PC-3 (cell line): ENCODE results near the gene SLC25A25. TPM values are rescaled to one million over a fixed set of nuclear protein-coding genes. Genes with fewer than 3 reads are reported as not detected.

ENCODE experiments used
- ATAC-seq: fragments of 200-7000 bp; cut with Tn5 transposase; 2 replicates; pipeline ENCODE4 v1.9.1; 2020; ENCODE audit warnings: mild to moderate bottlenecking, moderate library complexity
- BruUV-seq: library from RNA; stranded (reverse); fragments of 400-500 nt; replicated peaks from 2 replicates; lab custom pipeline; 2021; lab: Mats Ljungman, UMichigan
- CTCF ChIA-PET: fragments of 300-600 bp; sonication (Branson Sonifier 250); formaldehyde crosslinking; loops from one replicate; lab custom pipeline; 2022; ENCODE audit warnings: antibody characterized with exemption; lab: Charles Lee
- POLR2A ChIA-PET: fragments of 300-600 bp; sonication (Branson Sonifier 250); formaldehyde crosslinking; loops from one replicate; lab custom pipeline; 2022; ENCODE audit warnings: antibody characterized with exemption; ENCODE audit not compliant: unreplicated experiment; lab: Charles Lee
- DNase-seq: peaks from one replicate; pipeline ENCODE4 v3.0.0-alpha.2; 2015
- H2AFZ ChIP-seq: fragments of 300-600 bp; sonication (generic); 2 replicates; pipeline ENCODE4 v1.6.0; 2016; ENCODE audit warnings: antibody characterized with exemption, low read length
- H3F3A ChIP-seq: fragments of 300-600 bp; sonication (generic); one replicate; pipeline ENCODE4 v1.6.0; 2017; ENCODE audit warnings: antibody characterized with exemption, low read length, control low read depth, mild to moderate bottlenecking; ENCODE audit not compliant: unreplicated experiment
- H3K27ac ChIP-seq: fragments of 300-600 bp; sonication (generic); 2 replicates; pipeline ENCODE4 v1.5.1; 2016; ENCODE audit warnings: mild to moderate bottlenecking, low read length
- H3K27me3 ChIP-seq: fragments of 300-600 bp; sonication (generic); 2 replicates; pipeline ENCODE4 v1.6.1; 2016; ENCODE audit warnings: low read length, mixed read lengths
- H3K36me3 ChIP-seq: fragments of 300-600 bp; sonication (generic); 2 replicates; pipeline ENCODE4 v1.6.1; 2016; ENCODE audit warnings: low read depth, mixed run types, low read length, mixed read lengths
- H3K4me1 ChIP-seq: fragments of 300-600 bp; sonication (generic); 2 replicates; pipeline ENCODE4 v1.5.1; 2016; ENCODE audit warnings: low read length; ENCODE audit not compliant: insufficient read depth
- H3K4me2 ChIP-seq: fragments of 300-600 bp; sonication (generic); 2 replicates; pipeline ENCODE4 v1.6.0; 2016; ENCODE audit warnings: low read length
- H3K4me3 ChIP-seq: fragments of 300-600 bp; sonication (generic); 2 replicates; pipeline ENCODE4 v1.5.1; 2016; ENCODE audit warnings: mild to moderate bottlenecking, low read length, mixed read lengths
- H3K79me2 ChIP-seq: fragments of 300-600 bp; sonication (generic); 2 replicates; pipeline ENCODE4 v1.6.1; 2017; ENCODE audit warnings: low read length, mixed read lengths
- H3K9ac ChIP-seq: fragments of 300-600 bp; sonication (generic); 2 replicates; pipeline ENCODE4 v1.6.0; 2016; ENCODE audit warnings: mild to moderate bottlenecking, low read length
- H3K9me2 ChIP-seq: fragments of 300-600 bp; sonication (generic); replicated peaks from 2 replicates; pipeline ENCODE4 v1.6.1; 2016; ENCODE audit warnings: mixed run types, low read length, mixed read lengths
- H3K9me3 ChIP-seq: fragments of 300-600 bp; sonication (generic); 2 replicates; pipeline ENCODE4 v1.6.1; 2016; ENCODE audit warnings: low read length, mixed read lengths
- H4K20me1 ChIP-seq: fragments of 300-600 bp; sonication (generic); 2 replicates; pipeline ENCODE4 v1.6.1; 2016; ENCODE audit warnings: low read length, mixed read lengths
- CTCF ChIP-seq: fragments of 300-600 bp; sonication (generic); conservative IDR thresholded peaks from 2 replicates; pipeline ENCODE4 v1.5.1; 2017; ENCODE audit warnings: antibody characterized with exemption, low read depth, mild to moderate bottlenecking, low read length
- EZH2 ChIP-seq: fragments of 300-600 bp; sonication (generic); IDR thresholded peaks from one replicate; pipeline ENCODE4 v1.6.1; 2017; ENCODE audit warnings: antibody characterized with exemption, mild to moderate bottlenecking, low read length; ENCODE audit not compliant: unreplicated experiment
- EZH2phosphoT487 ChIP-seq: fragments of 300-600 bp; sonication (generic); IDR thresholded peaks from 2 replicates; pipeline ENCODE4 v1.6.1; 2018; ENCODE audit warnings: mild to moderate bottlenecking, antibody characterized with exemption, low read length, borderline replicate concordance
- intact Hi-C: fragments of 100-400 bp; cut with micrococcal nuclease; formaldehyde crosslinking; loops from 2 replicates; pipeline ENCODE4 v1.9.0; 2023
- total RNA-seq: library from RNA; depleted of rRNA; stranded (reverse); fragments of >200 nt; gene quantifications from 2 replicates; pipeline ENCODE4 v1.2.3, GENCODE V29; 2014

SLC25A25 gene
- total RNA-seq, 1 experiment from 2014 or later, result 25.2 TPM

DNA sequence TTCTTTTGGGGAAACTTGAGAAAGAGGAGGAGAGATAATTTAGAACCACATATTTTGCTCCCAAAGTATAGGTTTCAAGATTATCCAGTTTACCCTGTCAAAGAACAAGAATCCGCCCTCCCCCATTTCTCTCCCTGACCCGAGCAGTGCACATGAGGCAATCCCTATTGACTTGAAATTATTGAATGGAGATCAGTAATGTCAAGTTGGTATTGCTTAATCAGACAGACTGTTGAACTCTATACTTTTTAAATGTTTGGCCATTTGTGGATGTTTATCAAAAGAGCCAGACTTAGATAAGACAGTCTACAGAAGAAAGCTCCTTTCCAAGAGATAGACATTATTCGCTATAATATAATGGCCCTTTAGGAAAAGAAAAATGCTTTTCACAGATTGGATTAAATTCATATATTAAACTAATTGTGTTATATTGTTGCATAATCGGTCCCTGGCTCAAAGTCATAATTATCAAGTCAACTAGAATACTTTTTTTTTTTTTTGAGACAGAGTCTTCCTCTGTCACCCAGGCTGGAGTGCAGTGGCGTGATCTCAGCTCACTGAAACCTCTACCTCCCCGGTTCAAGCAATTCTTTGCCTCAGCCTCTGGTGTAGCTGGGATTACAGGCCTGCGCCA, 5.3 kb downstream of the SLC25A25 start:
- no peak for ATAC-seq
- peak overlapping the region; percentile 68; the same call in 1 of the 2 replicates for H3K4me2 ChIP-seq
- H3K9ac ChIP-seq, result no peak overlapping the region
- no peak for DNase-seq
- H3K36me3 ChIP-seq, result no peaks in the 10 kb centered on the region
- CTCF ChIA-PET, result interaction anchor here (1.5 kb wide), 1 partner anchor 44 kb away, joined by 3 read pairs; no protein-coding TSS in a partner anchor
- intact Hi-C loops, result no loop called here
- H3F3A ChIP-seq, result peaks cover 7% of the 10 kb centered on the region
- no peaks in the 10 kb centered on the region for H4K20me1 ChIP-seq
- H3K4me1 ChIP-seq, result peaks cover 32% of the 10 kb centered on the region
- H3K27me3 ChIP-seq, result no peaks in the 10 kb centered on the region
- POLR2A ChIA-PET, result interaction anchor here (0.8 kb wide), 1 partner anchor 12 kb away, joined by 6 read pairs; no protein-coding TSS in a partner anchor
- no peaks in the 10 kb centered on the region for H3K9me3 ChIP-seq
- TF ChIP-seq EZH2phosphoT487 (no peak), CTCF (no peak), EZH2 (no peak)
- H3K27ac ChIP-seq, result peak overlapping the region; percentile 61
- no peaks in the 10 kb centered on the region for H3K9me2 ChIP-seq
- no TSS peak for BruUV-seq
- no peak overlapping the region for H3K4me3 ChIP-seq
- H3K79me2 ChIP-seq, result peaks cover 90% of the 10 kb centered on the region
- no peak overlapping the region for H2AFZ ChIP-seq

DNA sequence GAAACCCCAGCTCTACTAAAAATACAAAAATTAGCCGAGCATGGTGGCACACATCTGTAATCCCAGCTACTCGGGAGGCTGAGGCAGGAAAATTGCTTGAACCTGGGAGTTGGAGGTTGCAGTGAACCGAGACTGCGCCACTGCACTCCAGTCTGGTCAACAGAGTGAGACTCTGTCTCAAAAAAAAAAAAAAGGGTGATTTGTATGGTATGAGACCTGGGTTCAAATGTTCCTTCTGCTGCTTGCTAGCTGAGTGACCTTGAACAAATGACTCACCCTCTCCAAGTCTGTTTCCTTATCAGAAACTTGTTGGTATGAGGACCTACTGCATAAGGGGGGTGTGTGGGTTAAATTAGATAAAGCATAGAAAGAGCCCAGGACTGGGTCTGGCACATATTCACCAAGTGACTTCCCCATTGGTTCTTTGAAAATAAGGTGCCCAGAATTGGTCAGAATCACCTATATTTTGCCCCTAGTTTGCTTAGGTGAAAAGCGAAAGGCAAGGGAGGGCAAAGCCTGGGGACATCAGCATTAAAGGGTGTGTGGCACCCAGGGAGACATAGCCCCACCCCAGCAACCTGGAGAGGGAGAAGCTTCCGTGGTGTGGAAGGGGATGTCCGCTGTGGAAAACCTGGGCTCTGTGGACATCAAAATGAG, 9.9 kb downstream of the SLC25A25 start:
- no peak for TF ChIP-seq CTCF
- no peak for TF ChIP-seq EZH2phosphoT487
- TF ChIP-seq EZH2, result no peak
- Histone ChIP-seq H2AFZ (no peak overlapping the region), H3K4me1 (peaks cover 34% of the 10 kb centered on the region), H3K36me3 (no peaks in the 10 kb centered on the region), H3K9ac (no peak overlapping the region), H3K9me2 (no peaks in the 10 kb centered on the region), H3K4me2 (peak overlapping the region; percentile 48), H3K4me3 (no peak overlapping the region), H3F3A (no peaks in the 10 kb centered on the region), H3K79me2 (peaks cover 59% of the 10 kb centered on the region), H4K20me1 (no peaks in the 10 kb centered on the region), H3K27me3 (no peaks in the 10 kb centered on the region), H3K9me3 (no peaks in the 10 kb centered on the region), H3K27ac (peak overlapping the region; percentile 32; the same call in 1 of the 2 replicates)
- DNase-seq (no peak), ATAC-seq (no peak)
- CTCF ChIA-PET, result no interaction called here
- intact Hi-C loops, result no loop called here
- BruUV-seq, result no TSS peak
- POLR2A ChIA-PET, result no interaction called here
